ENCODE results near the gene CRIP2.
A peak's percentile ranks its signal among the peaks of the same experiment; 100 is the strongest.

The CRIP2 gene

DNA sequence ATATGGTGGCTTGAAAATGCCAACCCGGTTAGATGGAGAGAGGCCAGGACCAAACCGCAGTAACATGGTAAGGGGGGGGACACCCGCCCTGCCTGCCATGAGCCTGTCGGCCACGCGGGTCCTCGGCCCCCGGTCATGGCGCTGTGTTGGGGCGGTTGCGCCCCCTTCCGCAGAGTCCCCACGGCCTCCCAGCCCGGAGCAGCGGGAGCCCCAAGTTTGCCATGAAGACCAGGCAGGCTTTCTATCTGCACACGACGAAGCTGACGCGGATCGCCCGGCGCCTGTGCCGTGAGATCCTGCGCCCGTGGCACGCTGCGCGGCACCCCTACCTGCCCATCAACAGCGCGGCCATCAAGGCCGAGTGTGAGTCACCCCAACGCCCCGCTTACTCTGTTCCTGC, 10.1 kb upstream of the CRIP2 start:
- Mint-ChIP-seq H3K36me3 (ENCODE audit: low read depth) (peaks cover 95% of the 10 kb centered on the region), H3K9me3 (no peaks in the 10 kb centered on the region), H3K27me3 (no peaks in the 10 kb centered on the region), H3K27ac (no peak overlapping the region), H3K4me1 (ENCODE audit: low read depth) (no peaks in the 10 kb centered on the region), H3K4me3 (no peak overlapping the region)
- intact Hi-C loops (cut with micrococcal nuclease): no loop called here

DNA sequence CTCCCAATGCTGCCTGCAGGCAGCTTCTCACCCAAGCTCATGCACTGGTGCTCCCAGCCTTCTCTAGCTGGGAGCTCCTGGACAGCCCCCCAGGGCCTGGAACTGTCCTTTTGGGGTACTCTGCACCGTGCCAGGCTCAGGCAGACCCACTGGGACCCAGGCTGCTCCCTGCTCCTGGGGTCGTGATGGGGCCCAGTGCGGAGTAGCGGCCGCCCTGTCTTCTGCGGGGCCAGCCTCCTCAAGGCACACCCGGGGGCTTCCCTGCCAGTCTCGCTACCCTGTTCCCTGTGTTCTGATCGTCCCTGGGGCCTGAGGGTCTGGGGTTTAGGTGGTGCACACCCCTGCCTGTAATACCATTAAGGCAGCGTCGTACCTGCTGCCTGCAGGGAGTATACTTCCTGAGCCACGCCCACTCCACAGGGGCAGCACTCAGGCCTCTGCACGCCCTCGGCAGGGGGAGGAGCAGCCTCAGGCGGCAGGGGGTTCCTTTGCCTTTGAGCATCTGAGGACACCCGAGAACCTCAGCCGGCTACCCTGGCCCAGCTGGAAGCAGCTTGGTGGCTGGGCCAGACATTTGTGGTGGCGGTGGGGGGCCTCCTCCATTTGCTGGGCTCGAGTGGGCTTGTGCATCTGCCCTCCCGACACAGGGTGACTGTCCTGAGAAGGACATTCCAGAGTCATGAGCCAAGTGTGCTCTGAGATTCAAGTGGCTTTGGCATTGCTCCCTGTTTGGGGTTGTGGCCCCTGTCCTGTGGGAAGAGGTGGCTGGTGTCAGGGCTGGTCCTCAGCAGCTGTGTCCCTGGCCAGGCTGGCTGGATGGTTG, 9.2 kb upstream of the CRIP2 start:
- Mint-ChIP-seq H3K9me3 (no peaks in the 10 kb centered on the region), H3K27ac (no peak overlapping the region), H3K36me3 (ENCODE audit: low read depth) (peaks cover 99% of the 10 kb centered on the region), H3K4me1 (ENCODE audit: low read depth) (no peaks in the 10 kb centered on the region), H3K4me3 (no peak overlapping the region), H3K27me3 (no peaks in the 10 kb centered on the region)
- intact Hi-C loops (cut with micrococcal nuclease): no loop called here

DNA sequence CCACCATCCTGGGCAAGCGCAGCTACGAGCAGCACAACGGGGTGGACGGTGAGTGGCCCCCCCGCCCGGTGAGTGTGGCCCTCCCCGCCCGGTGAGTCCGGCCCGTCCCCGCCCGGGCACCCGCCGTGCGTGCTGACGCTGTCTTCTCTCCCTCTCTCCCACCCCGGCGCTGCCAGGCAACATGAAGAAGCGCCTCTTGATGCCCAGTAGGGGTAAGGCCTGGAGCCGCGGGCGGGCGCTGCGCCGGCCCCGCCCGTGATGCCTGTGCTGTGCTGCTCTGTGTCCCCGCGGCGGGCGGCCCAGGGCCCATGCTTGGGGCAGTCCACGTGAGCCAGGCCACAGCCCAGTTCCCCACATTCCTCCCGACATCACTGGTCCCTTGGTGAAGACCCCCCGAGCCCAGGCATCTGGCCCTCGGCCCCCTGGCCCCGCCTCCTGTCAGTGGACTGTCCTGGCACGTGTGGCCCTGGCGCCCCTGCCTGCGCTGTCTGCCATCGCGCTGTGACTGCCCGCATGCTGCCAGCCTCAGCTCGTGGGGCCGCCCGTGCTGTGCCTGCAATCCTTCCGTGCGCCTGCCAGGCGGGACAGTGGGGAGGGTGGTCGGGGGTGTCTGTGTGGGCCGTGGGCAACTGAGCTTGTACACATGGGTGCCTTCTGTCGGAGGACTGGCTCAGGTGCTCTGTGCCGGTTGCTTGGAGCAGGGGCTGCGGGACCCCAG, 7.9 kb upstream of the CRIP2 start:
- Mint-ChIP-seq H3K36me3 (ENCODE audit: low read depth) (peaks cover 92% of the 10 kb centered on the region), H3K4me1 (ENCODE audit: low read depth) (no peaks in the 10 kb centered on the region), H3K27me3 (peaks cover under 1% of the 10 kb centered on the region), H3K9me3 (no peaks in the 10 kb centered on the region), H3K4me3 (no peak overlapping the region), H3K27ac (no peak overlapping the region)
- intact Hi-C loops (cut with micrococcal nuclease): no loop called here

DNA sequence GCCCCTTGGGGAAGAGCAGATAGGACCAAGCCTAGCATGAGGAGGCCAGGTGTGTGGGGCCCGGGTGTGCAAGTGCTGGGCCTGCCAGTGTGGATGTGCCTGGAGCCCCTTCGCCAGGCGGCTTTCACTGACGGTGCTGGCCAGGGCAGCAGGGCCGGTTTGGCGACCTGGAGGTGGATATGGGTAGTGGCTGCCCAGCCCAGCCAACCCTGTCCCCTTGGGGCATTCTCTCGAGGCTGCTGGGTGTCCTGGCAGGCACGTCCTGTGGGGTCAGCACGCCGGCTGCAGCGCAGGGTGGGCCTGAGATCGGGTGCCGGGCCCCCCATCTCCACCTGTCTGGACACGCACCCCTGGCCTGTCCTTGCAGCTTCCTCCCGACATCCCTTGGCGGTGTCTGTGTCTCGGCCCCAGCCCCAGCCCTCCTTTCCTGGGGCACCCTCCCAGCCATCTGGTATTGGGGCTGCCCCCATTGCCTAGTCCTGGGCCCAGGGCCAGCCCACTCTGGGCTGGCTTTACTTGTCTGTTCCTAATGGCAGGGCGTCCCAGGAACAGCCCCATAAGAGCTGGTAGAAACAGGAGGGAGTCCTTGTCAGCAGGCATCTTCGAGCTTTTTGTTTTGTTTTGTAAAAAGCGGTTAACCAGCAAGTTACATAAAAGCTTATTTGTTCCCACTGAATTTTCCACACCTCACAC, 7.2 kb upstream of the CRIP2 start:
- H3K4me3 Mint-ChIP-seq: no peak overlapping the region
- H3K27me3 Mint-ChIP-seq: peaks cover 8% of the 10 kb centered on the region
- intact Hi-C loops (cut with micrococcal nuclease): no loop called here
- no peaks in the 10 kb centered on the region for H3K4me1 Mint-ChIP-seq (ENCODE audit: low read depth)
- no peak overlapping the region for H3K27ac Mint-ChIP-seq
- no peaks in the 10 kb centered on the region for H3K9me3 Mint-ChIP-seq
- H3K36me3 Mint-ChIP-seq (ENCODE audit: low read depth): peaks cover 85% of the 10 kb centered on the region

DNA sequence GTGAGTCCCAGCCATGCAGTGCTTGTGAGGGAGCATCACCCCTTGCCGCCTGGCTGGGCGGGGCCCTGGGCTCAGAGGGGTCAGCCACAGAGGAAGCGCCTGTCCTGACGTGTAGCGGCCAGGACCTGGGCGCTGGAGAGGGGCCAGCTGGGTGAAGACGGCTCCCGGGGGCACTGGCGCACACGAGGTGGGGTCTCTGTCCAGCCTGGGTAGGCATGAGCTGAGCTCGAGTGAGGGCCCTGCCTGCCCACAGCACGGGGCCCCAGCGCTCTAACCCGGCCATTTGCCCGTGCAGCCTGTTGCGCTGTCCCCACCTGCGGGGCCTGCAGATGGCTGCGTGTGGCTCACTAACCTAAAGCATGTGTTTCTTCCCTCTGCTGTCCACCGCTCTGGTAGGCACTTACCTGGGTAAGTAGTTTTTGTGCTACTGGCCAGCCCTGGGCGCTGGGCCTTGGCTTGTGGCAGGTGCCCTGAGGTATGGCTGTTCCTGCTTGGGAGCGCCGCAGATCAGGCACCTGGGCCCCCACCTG, 6.6 kb upstream of the CRIP2 start:
- Mint-ChIP-seq H3K27ac (no peak overlapping the region), H3K36me3 (ENCODE audit: low read depth) (peaks cover 79% of the 10 kb centered on the region), H3K9me3 (no peaks in the 10 kb centered on the region), H3K27me3 (peaks cover 13% of the 10 kb centered on the region), H3K4me3 (no peak overlapping the region), H3K4me1 (ENCODE audit: low read depth) (no peaks in the 10 kb centered on the region)
- intact Hi-C loops (cut with micrococcal nuclease): no loop called here

DNA sequence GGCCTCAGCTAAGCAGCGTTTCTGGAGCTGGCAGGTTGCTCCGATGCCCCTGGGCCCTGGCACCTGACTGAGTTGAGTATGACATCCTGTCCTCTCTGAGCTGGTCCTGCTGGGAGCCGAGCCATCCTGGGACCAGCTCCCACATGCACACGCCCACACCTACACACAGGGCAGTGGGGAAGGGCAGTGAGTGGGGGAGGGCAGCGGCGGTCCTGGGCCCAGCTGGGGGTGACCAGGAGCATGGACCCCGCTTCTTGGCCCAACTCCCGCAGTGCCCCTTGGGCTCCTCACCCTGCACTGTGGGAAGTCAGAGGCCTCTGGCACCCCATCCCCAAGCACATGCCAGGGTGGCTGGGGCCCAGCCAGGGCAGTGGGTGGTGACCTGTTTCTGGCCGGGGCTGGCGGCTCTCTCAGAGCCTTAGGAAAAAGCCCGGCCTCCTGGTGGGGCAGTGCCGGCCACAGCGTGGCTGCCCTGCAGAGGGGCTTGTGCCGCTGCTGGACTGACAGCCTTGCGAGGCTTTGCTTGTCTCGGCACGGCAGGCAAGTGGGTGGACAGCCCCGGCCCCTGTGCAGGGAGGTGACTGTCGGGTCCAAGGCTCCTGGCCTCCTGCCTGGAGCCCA, 5.9 kb upstream of the CRIP2 start:
- no peak overlapping the region for H3K27ac Mint-ChIP-seq
- peaks cover 72% of the 10 kb centered on the region for H3K36me3 Mint-ChIP-seq (ENCODE audit: low read depth)
- no peak overlapping the region for H3K4me3 Mint-ChIP-seq
- peaks cover 5% of the 10 kb centered on the region for H3K4me1 Mint-ChIP-seq (ENCODE audit: low read depth)
- no peaks in the 10 kb centered on the region for H3K9me3 Mint-ChIP-seq
- intact Hi-C loops (cut with micrococcal nuclease): no loop called here
- peaks cover 19% of the 10 kb centered on the region for H3K27me3 Mint-ChIP-seq

DNA sequence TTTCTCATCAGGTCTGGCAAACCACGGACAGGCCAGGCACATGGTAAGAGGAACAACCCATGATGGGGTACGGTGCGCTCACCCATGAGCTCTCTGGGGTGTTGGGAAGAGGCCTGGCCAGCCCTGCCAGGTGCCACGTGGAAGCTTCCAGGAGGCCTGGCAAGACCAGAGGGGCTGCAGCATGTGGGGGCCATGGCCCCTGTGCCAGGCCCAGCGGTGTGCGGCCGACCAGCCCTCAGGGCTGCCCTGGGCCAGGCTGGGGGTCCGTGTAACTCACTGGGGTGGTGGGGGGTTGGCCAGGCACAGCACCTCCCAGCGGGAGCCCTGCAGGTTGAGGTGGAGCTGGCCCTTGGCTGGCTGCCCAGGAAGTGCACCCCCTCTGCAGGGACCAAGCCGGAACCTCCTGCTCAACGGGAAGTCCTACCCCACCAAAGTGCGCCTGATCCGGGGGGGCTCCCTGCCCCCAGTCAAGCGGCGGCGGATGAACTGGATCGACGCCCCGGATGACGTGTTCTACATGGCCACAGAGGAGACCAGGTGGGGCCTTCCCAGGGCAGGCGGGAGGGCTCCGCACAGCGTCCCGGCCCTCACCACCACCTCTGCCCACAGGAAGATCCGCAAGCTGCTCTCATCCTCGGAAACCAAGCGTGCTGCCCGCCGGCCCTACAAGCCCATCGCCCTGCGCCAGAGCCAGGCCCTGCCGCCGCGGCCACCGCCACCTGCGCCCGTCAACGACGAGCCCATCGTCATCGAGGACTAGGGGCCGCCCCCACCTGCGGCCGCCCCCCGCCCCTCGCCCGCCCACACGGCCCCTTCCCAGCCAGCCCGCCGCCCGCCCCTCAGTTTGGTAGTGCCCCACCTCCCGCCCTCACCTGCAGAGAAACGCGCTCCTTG, 4.9 kb upstream of the CRIP2 start:
- Mint-ChIP-seq H3K9me3 (no peaks in the 10 kb centered on the region), H3K27me3 (peaks cover 23% of the 10 kb centered on the region), H3K4me1 (ENCODE audit: low read depth) (peaks cover 9% of the 10 kb centered on the region), H3K27ac (no peak overlapping the region), H3K36me3 (ENCODE audit: low read depth) (peaks cover 62% of the 10 kb centered on the region), H3K4me3 (no peak overlapping the region)
- intact Hi-C loops (cut with micrococcal nuclease): no loop called here

DNA sequence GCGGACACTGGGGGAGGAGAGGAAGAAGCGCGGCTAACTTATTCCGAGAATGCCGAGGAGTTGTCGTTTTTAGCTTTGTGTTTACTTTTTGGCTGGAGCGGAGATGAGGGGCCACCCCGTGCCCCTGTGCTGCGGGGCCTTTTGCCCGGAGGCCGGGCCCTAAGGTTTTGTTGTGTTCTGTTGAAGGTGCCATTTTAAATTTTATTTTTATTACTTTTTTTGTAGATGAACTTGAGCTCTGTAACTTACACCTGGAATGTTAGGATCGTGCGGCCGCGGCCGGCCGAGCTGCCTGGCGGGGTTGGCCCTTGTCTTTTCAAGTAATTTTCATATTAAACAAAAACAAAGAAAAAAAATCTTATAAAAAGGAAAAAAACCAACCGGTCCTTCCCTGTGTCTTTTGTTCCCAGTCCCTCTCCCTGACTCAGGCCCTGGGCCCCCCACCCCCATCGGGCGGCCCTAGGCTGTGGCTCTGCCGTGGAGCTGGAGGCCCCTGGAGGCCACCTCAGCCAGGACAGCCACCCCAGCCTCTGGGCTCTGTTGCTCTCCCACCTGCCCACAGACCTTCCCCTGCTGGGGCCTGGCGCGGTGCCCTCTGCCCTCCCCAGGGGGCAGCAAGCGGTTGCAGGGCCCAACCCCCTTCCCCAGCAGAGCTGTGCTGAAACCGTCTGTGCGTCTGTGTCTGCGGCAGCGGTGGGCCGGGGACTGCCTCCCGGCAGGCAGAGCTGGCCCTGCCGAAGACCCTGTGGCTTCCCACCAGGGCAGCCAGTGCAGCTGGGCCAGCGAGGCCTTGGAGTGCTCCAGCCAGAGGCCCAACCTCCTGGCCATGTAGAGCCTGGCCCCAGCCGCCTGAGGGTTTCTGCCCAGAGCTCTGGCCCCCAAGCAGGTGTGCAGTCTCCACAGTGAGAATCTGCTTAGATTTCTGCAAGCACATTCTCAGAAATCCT, 4.0 kb upstream of the CRIP2 start:
- Mint-ChIP-seq H3K4me3 (no peak overlapping the region), H3K9me3 (no peaks in the 10 kb centered on the region), H3K27ac (no peak overlapping the region), H3K4me1 (ENCODE audit: low read depth) (peaks cover 9% of the 10 kb centered on the region), H3K36me3 (ENCODE audit: low read depth) (peaks cover 53% of the 10 kb centered on the region), H3K27me3 (peaks cover 28% of the 10 kb centered on the region)
- intact Hi-C loops (cut with micrococcal nuclease): no loop called here

DNA sequence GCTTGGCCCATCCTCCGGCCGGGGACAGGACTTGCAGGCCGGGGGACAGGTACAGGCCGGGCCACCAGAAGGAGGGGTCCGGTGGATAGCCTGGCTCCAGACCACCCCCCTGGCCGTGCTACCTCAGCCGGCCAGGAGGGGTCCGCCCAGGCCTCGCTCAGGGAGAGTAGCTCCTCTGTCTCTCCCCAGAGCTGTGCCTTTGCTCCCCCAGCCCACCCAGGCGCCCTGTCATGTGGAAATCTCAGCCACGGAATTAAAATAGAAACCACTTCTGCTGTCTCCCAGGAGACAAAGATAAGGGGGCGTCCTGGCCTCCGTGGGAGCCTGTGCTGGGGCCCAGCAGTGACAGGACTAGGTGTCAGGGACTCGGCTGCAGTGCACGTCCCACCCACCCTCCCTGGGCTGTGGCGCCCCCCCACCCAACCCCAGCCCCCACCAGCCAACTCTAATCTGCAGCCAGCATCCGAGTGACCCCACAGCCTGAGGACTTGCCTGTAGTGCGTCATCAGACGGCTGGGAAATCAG, 3.3 kb upstream of the CRIP2 start:
- Mint-ChIP-seq H3K27ac (no peak overlapping the region), H3K4me3 (no peak overlapping the region), H3K27me3 (peaks cover 36% of the 10 kb centered on the region), H3K9me3 (no peaks in the 10 kb centered on the region), H3K36me3 (ENCODE audit: low read depth) (peaks cover 45% of the 10 kb centered on the region), H3K4me1 (ENCODE audit: low read depth) (peaks cover 17% of the 10 kb centered on the region)
- intact Hi-C loops (cut with micrococcal nuclease): no loop called here

DNA sequence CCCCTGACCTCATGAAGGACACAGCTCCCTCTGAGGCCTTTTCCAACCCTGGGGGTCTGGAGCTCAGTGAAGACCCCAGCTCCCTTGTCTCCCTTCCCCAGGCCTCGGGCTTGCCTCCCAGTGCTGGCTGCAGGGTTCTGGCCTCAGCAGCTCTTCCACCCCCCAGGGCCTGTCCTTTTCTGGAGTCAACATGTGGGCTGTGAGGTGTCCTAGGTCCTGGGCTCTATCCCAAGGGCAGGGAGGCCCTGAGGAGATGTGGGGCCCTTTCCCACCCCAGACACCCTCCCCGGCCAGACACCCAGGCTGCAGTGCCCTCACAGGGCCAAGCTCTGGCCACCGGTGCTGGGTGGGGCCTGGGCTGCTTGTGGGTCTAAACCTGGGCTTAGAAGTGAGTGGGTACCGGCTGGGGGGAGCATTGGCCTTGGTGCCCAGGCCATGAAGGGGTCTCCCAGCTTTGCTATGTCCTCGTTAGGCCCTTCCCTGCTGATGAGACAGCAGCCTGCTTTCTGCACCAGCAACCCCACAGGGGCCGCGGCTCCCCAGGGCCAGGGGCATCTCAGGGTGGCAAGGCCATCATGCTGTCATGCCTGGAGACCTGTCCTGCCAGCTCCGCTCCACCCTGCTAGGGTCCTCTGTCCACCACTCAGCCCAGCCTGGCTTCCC, 2.7 kb upstream of the CRIP2 start:
- Mint-ChIP-seq H3K27me3 (peaks cover 41% of the 10 kb centered on the region), H3K4me1 (ENCODE audit: low read depth) (peaks cover 23% of the 10 kb centered on the region), H3K9me3 (peaks cover under 1% of the 10 kb centered on the region), H3K36me3 (ENCODE audit: low read depth) (peaks cover 40% of the 10 kb centered on the region), H3K27ac (no peak overlapping the region), H3K4me3 (no peak overlapping the region)
- intact Hi-C loops (cut with micrococcal nuclease): no loop called here

DNA sequence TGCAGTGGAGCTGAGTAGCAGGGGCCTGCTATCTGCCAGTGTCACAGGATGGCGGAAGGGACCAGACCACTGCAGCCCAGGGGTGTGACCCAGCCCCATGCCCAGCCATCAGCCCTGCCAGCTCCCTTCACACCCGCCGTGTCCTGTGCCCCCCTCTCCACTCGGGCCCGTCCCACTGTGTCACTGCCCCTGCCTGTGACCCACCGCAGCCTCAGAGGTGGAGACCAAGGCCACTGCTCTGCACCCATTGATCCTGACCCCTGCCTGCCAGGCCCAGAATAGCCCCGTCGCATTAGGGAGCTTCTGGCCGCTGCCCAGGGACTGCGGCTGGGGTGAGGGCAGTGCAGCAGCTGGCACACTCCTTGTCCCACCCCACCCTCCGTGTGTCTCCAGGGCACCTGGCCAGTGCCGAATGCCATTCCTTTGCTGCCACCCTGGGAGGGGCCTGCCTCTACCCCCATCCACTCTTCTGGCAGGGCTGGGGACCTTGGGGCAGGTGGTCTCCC, 2.1 kb upstream of the CRIP2 start:
- Mint-ChIP-seq H3K27me3 (peaks cover 46% of the 10 kb centered on the region), H3K27ac (peak overlapping the region; percentile 7), H3K4me3 (no peak overlapping the region), H3K4me1 (ENCODE audit: low read depth) (peaks cover 29% of the 10 kb centered on the region), H3K36me3 (ENCODE audit: low read depth) (peaks cover 39% of the 10 kb centered on the region), H3K9me3 (peaks cover 6% of the 10 kb centered on the region)
- intact Hi-C loops (cut with micrococcal nuclease): no loop called here

Measured in dendritic cell treated with granulocyte-macrophage colony-stimulating factor and Interleukin-4, amounts not matched to agents 40 ng/mL and 50 ng/mL, for 4 days (primary cell).